Body of pancreas (tissue), 4 donors: ENCODE measurements around the gene C5orf52.

Source experiments
- CTCF ChIP-seq, 7 experiments: fragments of 450-650 bp in 4 of 7; fragments of 200-600 bp in 3 of 7; sonication (generic) in 3 of 7; IDR thresholded peaks; one replicate each; pipeline ENCODE4 v1.5.1; 2016 to 2019; ENCODE audit warnings: antibody characterized with exemption in 7 of 7
- POLR2A ChIP-seq, 3 donors: fragments of 450-650 bp; IDR thresholded peaks; one replicate each; pipeline ENCODE4 v1.6.1; 2016; ENCODE audit warnings: antibody characterized with exemption in 3 of 3, mild to moderate bottlenecking in 2 of 3

GRCh38 chr5:157648275-157648990 is 22.9 kb upstream of the C5orf52 start:
- TF ChIP-seq CTCF (IDR thresholded peaks at IDR 0.05) (no peak), POLR2A (IDR thresholded peaks at IDR 0.05) (no peak)
